GM19043 (cell line): ENCODE measurements around the gene PSD2.

Source experiments
- ATAC-seq: cut with Tn5 transposase; IDR thresholded peaks from one replicate; pipeline ENCODE4 v1.9.1; 2021; ENCODE audit warnings: low read depth; ENCODE audit not compliant: unreplicated experiment

The PSD2 gene

GRCh38 chr5:139809331-139809810 lies 13.8 kb downstream of the PSD2 start:
- no peak for ATAC-seq

GRCh38 chr5:139810341-139811273 lies 15.0 kb downstream of the PSD2 start:
- no peak for ATAC-seq

- no peak for ATAC-seq
Measured at GRCh38 chr5:139811274-139811607, 15.6 kb downstream of the PSD2 start.

GRCh38 chr5:139812323-139812722 lies 16.7 kb downstream of the PSD2 start:
- ATAC-seq, result no peak

GRCh38 chr5:139812836-139813805 lies 17.5 kb downstream of the PSD2 start:
- ATAC-seq, result no peak

GRCh38 chr5:139814191-139814601 lies 18.6 kb downstream of the PSD2 start:
- no peak for ATAC-seq

GRCh38 chr5:139814704-139815280 lies 19.2 kb downstream of the PSD2 start:
- ATAC-seq, result no peak

- ATAC-seq, result no peak
Measured at GRCh38 chr5:139816566-139816965, 21.0 kb downstream of the PSD2 start.

GRCh38 chr5:139817362-139817761 lies 21.8 kb downstream of the PSD2 start:
- no peak for ATAC-seq

- no peak for ATAC-seq
Measured at GRCh38 chr5:139817970-139818369, 22.4 kb downstream of the PSD2 start.

- no peak for ATAC-seq
Measured at GRCh38 chr5:139820130-139820529, 24.5 kb downstream of the PSD2 start.

GRCh38 chr5:139820606-139821005 lies 25.0 kb downstream of the PSD2 start:
- ATAC-seq, result no peak

GRCh38 chr5:139821806-139822552 lies 26.4 kb downstream of the PSD2 start:
- ATAC-seq, result no peak

GRCh38 chr5:139822553-139823425 lies 27.2 kb downstream of the PSD2 start:
- ATAC-seq, result no peak

GRCh38 chr5:139823757-139824355 lies 28.2 kb downstream of the PSD2 start:
- ATAC-seq, result no peak

GRCh38 chr5:139825690-139826089 lies 30.1 kb downstream of the PSD2 start:
- no peak for ATAC-seq

GRCh38 chr5:139828207-139828895 lies 32.7 kb downstream of the PSD2 start:
- ATAC-seq, result no peak

GRCh38 chr5:139829471-139829870 lies 33.9 kb downstream of the PSD2 start:
- no peak for ATAC-seq
